WTC11 (cell line): ENCODE measurements around the gene LRRC32. TPM values are rescaled to one million over a fixed set of nuclear protein-coding genes. Genes with fewer than 3 reads are reported as not detected.
A peak's percentile ranks its signal among the peaks of the same experiment; 100 is the strongest.

Experiments
- ATAC-seq: fragments of 200-7000 bp; cut with Tn5 transposase; 2 replicates; pipeline ENCODE4 v1.10.0; 2021; ENCODE audit warnings: mild to moderate bottlenecking, moderate library complexity
- CTCF ChIA-PET: fragments of 300-600 bp; sonication (Branson Sonifier 250); formaldehyde crosslinking; loops from one replicate; lab custom pipeline; 2021; ENCODE audit warnings: antibody characterized with exemption; lab: Charles Lee
- POLR2A ChIA-PET: fragments of 350-600 bp; sonication (Branson Sonifier 250); formaldehyde crosslinking; loops from one replicate; lab custom pipeline; 2021; ENCODE audit warnings: antibody characterized with exemption; lab: Charles Lee
- DNase-seq: peaks from one replicate; pipeline ENCODE4 v3.0.0; 2021; ENCODE audit warnings: low spot score
- H3K27ac Mint-ChIP-seq: 2 replicates; pipeline ENCODE4 v1.8.0; 2021; ENCODE audit warnings: mixed read lengths
- H3K27me3 Mint-ChIP-seq: 2 replicates; pipeline ENCODE4 v1.8.0; 2021; ENCODE audit warnings: low read depth, mild to moderate bottlenecking, moderate library complexity, mixed read lengths
- H3K36me3 Mint-ChIP-seq: 2 replicates; pipeline ENCODE4 v1.8.0; 2021; ENCODE audit warnings: mixed read lengths
- H3K4me1 Mint-ChIP-seq: 2 replicates; pipeline ENCODE4 v1.8.0; 2022; ENCODE audit warnings: mixed read lengths
- H3K4me3 Mint-ChIP-seq: 2 replicates; pipeline ENCODE4 v1.8.0; 2021; ENCODE audit warnings: mild to moderate bottlenecking, moderate library complexity, mixed read lengths
- H3K9me3 Mint-ChIP-seq: 2 replicates; pipeline ENCODE4 v1.8.0; 2021; ENCODE audit warnings: mixed read lengths
- FOXK1 ChIP-seq: sonication (generic); formaldehyde crosslinking; IDR thresholded peaks from 2 replicates; pipeline ENCODE4 v1.8.0; 2022; ENCODE audit warnings: mild to moderate bottlenecking, moderate library complexity, missing genetic modification reagents
- FOXP1 ChIP-seq: sonication (generic); formaldehyde crosslinking; IDR thresholded peaks from 2 replicates; pipeline ENCODE4 v1.8.0; 2022; ENCODE audit warnings: missing genetic modification reagents, mild to moderate bottlenecking, moderate library complexity, borderline replicate concordance
- IRF2 ChIP-seq: sonication (generic); formaldehyde crosslinking; IDR thresholded peaks from 2 replicates; pipeline ENCODE4 v1.8.0; 2022; ENCODE audit warnings: low read depth, missing genetic modification reagents, borderline replicate concordance
- RELA ChIP-seq: sonication (generic); formaldehyde crosslinking; IDR thresholded peaks from 2 replicates; pipeline ENCODE4 v1.8.1; 2022; ENCODE audit warnings: missing genetic modification reagents, mild to moderate bottlenecking, borderline replicate concordance
- RORB ChIP-seq: fragments of 250-450 bp; sonication (Bioruptor Pico); IDR thresholded peaks from 2 replicates; pipeline ENCODE4 v1.9.0; 2021; ENCODE audit warnings: mild to moderate bottlenecking
- SMAD3 ChIP-seq: sonication (generic); formaldehyde crosslinking; IDR thresholded peaks from 2 replicates; pipeline ENCODE4 v1.8.0; 2022; ENCODE audit warnings: missing genetic modification reagents, mild to moderate bottlenecking, borderline replicate concordance
- SP1 ChIP-seq: sonication (generic); formaldehyde crosslinking; conservative IDR thresholded peaks from 2 replicates; pipeline ENCODE4 v1.8.1; 2022; ENCODE audit warnings: missing genetic modification reagents
- ZNF423 ChIP-seq: fragments of 250-450 bp; sonication (Bioruptor Pico); IDR thresholded peaks from 2 replicates; pipeline ENCODE4 v2.1.2; 2022; ENCODE audit warnings: mild to moderate bottlenecking, moderate library complexity
- ZNF671 ChIP-seq: fragments of 250-450 bp; sonication (Bioruptor Pico); IDR thresholded peaks from 2 replicates; pipeline ENCODE4 v1.8.0; 2021; ENCODE audit warnings: mild to moderate bottlenecking
- total RNA-seq: library from RNA; stranded (reverse); gene quantifications from 3 replicates; pipeline ENCODE4 v1.2.3, GENCODE V29; 2021
- TF ChIP-seq, protein P1 (sequence below): sonication (generic); formaldehyde crosslinking; IDR thresholded peaks from 2 replicates; pipeline ENCODE4 v1.8.1; 2022; ENCODE audit warnings: mild to moderate bottlenecking, moderate library complexity, missing genetic modification reagents
- TF ChIP-seq, protein P2 (sequence below): fragments of 250-450 bp; sonication (Bioruptor Pico); IDR thresholded peaks from 2 replicates; pipeline ENCODE4 v1.9.0; 2021; ENCODE audit warnings: mild to moderate bottlenecking
- TF ChIP-seq, protein P3 (sequence below): sonication (generic); formaldehyde crosslinking; IDR thresholded peaks from 2 replicates; pipeline ENCODE4 v1.8.0; 2023; ENCODE audit warnings: missing genetic modification reagents
- TF ChIP-seq, protein P4 (sequence below): fragments of 200-600 bp; IDR thresholded peaks from 2 replicates; pipeline ENCODE4 v1.8.0; 2022; ENCODE audit warnings: antibody characterized with exemption
- TF ChIP-seq, protein P5 (sequence below): sonication (generic); formaldehyde crosslinking; IDR thresholded peaks from 2 replicates; pipeline ENCODE4 v1.8.0; 2022; ENCODE audit warnings: mild to moderate bottlenecking, missing genetic modification reagents

Gene LRRC32
- total RNA-seq, 1 experiment from 2014 or later: 0.74 TPM

DNA sequence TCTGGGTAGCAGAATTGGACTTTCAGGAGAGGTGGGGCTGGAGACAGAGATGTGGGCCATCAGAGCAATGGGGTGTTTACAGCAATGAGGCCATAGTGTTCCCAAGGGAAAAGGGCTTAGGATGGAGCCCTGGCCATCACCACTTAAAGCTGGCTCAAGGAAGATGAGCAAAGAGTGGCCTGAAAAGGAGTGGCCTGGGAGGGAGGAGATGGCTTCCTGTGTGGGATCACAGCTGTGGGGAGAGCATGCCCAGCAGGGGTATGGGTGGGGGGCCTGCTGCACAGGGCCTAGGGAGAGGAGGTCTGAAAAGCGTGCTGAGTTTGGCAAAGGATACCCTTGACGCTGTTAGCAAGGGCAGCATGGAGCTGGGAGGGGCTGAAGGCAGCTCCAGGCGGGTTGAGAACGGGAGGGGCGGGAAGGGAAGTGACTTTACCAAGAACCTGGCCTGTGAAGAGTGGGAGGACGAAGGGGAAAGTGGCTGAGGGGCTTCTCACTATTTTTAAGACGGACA lies 13.9 kb downstream of the LRRC32 start:
- H3K9me3 Mint-ChIP-seq: no peaks in the 10 kb centered on the region
- H3K27me3 Mint-ChIP-seq: no peaks in the 10 kb centered on the region
- peaks cover 14% of the 10 kb centered on the region for H3K4me1 Mint-ChIP-seq
- no peak overlapping the region for H3K4me3 Mint-ChIP-seq
- DNase-seq: no peak
- CTCF ChIA-PET: interaction anchor here (1.6 to 1.8 kb wide), 2 partner anchors 58 to 80 kb away, joined by 3 to 14 read pairs; no protein-coding TSS in a partner anchor
- no peak for TF ChIP-seq RELA (CRISPR knock-in tag)
- TF ChIP-seq, protein P1, sequence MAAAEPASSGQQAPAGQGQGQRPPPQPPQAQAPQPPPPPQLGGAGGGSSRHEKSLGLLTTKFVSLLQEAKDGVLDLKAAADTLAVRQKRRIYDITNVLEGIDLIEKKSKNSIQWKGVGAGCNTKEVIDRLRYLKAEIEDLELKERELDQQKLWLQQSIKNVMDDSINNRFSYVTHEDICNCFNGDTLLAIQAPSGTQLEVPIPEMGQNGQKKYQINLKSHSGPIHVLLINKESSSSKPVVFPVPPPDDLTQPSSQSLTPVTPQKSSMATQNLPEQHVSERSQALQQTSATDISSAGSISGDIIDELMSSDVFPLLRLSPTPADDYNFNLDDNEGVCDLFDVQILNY: no peak
- TF ChIP-seq, protein P2, sequence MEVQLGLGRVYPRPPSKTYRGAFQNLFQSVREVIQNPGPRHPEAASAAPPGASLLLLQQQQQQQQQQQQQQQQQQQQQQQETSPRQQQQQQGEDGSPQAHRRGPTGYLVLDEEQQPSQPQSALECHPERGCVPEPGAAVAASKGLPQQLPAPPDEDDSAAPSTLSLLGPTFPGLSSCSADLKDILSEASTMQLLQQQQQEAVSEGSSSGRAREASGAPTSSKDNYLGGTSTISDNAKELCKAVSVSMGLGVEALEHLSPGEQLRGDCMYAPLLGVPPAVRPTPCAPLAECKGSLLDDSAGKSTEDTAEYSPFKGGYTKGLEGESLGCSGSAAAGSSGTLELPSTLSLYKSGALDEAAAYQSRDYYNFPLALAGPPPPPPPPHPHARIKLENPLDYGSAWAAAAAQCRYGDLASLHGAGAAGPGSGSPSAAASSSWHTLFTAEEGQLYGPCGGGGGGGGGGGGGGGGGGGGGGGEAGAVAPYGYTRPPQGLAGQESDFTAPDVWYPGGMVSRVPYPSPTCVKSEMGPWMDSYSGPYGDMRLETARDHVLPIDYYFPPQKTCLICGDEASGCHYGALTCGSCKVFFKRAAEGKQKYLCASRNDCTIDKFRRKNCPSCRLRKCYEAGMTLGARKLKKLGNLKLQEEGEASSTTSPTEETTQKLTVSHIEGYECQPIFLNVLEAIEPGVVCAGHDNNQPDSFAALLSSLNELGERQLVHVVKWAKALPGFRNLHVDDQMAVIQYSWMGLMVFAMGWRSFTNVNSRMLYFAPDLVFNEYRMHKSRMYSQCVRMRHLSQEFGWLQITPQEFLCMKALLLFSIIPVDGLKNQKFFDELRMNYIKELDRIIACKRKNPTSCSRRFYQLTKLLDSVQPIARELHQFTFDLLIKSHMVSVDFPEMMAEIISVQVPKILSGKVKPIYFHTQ (CRISPR knock-in tag): no peak
- no peak overlapping the region for H3K27ac Mint-ChIP-seq
- H3K36me3 Mint-ChIP-seq: no peaks in the 10 kb centered on the region
- ATAC-seq: 0 out of 2 replicates have a peak, but pooled peaks have one; percentile 14
- POLR2A ChIA-PET: no interaction called here

DNA sequence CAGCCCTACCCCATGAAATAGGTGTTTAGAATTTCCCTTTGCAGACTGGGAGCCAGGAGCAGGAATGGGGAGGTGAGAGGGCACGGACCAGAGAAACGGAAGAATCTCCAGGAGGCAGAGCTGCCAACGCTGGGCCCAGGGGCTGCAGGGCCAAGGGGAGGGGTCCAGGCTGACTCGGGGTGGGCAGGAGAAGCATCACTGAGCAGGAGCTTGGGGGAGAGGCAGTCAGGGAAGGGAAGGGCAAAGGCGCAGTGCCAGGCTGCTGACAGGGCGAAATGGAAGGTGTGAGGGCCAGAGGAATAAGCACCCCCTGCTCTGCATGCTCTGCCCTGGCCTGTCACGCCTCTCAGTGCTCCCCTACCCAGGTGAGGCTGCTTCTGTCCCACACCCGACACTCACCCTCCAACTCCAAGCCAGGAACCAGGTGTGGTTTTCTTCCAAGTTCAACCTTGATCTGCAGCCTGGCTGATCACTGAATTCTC lies 14.5 kb downstream of the LRRC32 start:
- Mint-ChIP-seq H3K27me3 (no peaks in the 10 kb centered on the region), H3K9me3 (no peaks in the 10 kb centered on the region), H3K4me3 (no peak overlapping the region), H3K27ac (no peak overlapping the region), H3K36me3 (no peaks in the 10 kb centered on the region), H3K4me1 (peaks cover 14% of the 10 kb centered on the region)
- ChIA-PET CTCF (interaction anchor here (1.1 to 1.8 kb wide), 4 partner anchors 15 to 79 kb away, joined by 3 to 14 read pairs (median 4); partner anchors contain the start of gene LRRC32), POLR2A (no interaction called here)
- no peak for TF ChIP-seq FOXP1 (CRISPR knock-in tag)
- TF ChIP-seq, protein P3, sequence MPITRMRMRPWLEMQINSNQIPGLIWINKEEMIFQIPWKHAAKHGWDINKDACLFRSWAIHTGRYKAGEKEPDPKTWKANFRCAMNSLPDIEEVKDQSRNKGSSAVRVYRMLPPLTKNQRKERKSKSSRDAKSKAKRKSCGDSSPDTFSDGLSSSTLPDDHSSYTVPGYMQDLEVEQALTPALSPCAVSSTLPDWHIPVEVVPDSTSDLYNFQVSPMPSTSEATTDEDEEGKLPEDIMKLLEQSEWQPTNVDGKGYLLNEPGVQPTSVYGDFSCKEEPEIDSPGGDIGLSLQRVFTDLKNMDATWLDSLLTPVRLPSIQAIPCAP (CRISPR knock-in tag): no peak
- no peak for TF ChIP-seq SMAD3 (CRISPR knock-in tag)
- no peak for TF ChIP-seq SP1 (CRISPR knock-in tag)
- TF ChIP-seq RORB (CRISPR knock-in tag): no peak
- no peak for TF ChIP-seq FOXK1
- ATAC-seq (no peak), DNase-seq (peak; percentile 5)

DNA sequence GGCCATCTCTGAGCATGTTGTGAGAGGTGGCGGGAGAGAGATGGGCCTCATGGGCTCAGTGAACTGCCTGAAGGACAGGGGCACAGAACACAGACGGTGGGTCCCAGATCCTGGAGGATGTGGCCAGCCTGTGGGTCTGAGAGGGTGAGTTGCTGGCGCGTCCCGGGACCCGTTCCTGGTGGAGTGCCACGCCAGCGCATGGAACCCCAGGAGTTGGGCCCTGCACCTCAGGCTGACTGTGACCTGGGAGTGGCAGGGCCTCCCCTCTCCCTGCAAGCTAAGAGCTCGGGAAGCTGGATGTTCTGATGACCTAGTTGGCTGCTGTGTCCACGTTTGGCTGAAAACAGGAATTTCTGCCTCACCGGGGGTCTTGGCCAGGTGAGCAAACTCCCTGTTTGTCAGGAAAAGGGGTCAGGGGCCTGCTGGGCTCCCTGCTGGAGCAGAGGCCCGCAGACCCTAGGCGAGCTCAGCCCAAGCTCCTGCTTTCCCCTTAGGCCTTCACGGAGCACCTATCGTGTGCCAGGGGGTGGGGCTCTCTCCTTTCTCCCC lies 15.0 kb downstream of the LRRC32 start:
- TF ChIP-seq ZNF423 (CRISPR knock-in tag) (peak; percentile 38; the same call in 1 of the 2 replicates), IRF2 (CRISPR knock-in tag) (no peak), ZNF671 (CRISPR knock-in tag) (no peak)
- TF ChIP-seq, protein P4, sequence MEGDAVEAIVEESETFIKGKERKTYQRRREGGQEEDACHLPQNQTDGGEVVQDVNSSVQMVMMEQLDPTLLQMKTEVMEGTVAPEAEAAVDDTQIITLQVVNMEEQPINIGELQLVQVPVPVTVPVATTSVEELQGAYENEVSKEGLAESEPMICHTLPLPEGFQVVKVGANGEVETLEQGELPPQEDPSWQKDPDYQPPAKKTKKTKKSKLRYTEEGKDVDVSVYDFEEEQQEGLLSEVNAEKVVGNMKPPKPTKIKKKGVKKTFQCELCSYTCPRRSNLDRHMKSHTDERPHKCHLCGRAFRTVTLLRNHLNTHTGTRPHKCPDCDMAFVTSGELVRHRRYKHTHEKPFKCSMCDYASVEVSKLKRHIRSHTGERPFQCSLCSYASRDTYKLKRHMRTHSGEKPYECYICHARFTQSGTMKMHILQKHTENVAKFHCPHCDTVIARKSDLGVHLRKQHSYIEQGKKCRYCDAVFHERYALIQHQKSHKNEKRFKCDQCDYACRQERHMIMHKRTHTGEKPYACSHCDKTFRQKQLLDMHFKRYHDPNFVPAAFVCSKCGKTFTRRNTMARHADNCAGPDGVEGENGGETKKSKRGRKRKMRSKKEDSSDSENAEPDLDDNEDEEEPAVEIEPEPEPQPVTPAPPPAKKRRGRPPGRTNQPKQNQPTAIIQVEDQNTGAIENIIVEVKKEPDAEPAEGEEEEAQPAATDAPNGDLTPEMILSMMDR: no peak
- TF ChIP-seq, protein P5, sequence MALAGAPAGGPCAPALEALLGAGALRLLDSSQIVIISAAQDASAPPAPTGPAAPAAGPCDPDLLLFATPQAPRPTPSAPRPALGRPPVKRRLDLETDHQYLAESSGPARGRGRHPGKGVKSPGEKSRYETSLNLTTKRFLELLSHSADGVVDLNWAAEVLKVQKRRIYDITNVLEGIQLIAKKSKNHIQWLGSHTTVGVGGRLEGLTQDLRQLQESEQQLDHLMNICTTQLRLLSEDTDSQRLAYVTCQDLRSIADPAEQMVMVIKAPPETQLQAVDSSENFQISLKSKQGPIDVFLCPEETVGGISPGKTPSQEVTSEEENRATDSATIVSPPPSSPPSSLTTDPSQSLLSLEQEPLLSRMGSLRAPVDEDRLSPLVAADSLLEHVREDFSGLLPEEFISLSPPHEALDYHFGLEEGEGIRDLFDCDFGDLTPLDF (CRISPR knock-in tag): no peak
- H3K36me3 Mint-ChIP-seq: no peaks in the 10 kb centered on the region
- ATAC-seq (no peak; the same call in 1 of the 2 replicates), DNase-seq (peak; percentile 8)
- CTCF ChIA-PET: interaction anchor here (1.1 to 1.8 kb wide), 5 partner anchors 15 to 79 kb away, joined by 3 to 14 read pairs (median 4); partner anchors contain the start of gene LRRC32
- POLR2A ChIA-PET: no interaction called here
- H3K27me3 Mint-ChIP-seq: no peaks in the 10 kb centered on the region
- no peak overlapping the region for H3K27ac Mint-ChIP-seq
- no peaks in the 10 kb centered on the region for H3K9me3 Mint-ChIP-seq
- H3K4me1 Mint-ChIP-seq: peaks cover 14% of the 10 kb centered on the region
- H3K4me3 Mint-ChIP-seq: no peak overlapping the region
